GM21515 (cell line): Measurements from ENCODE around the gene DRAP1.
"Not testable (repeated sequence)": the region's sequence is repeated elsewhere in the genome, so short reads cannot be mapped to it uniquely, and the experiment has no call there.

Experiments
- ATAC-seq: cut with Tn5 transposase; IDR thresholded peaks from one replicate; pipeline ENCODE4 v1.9.1; 2021; ENCODE audit not compliant: unreplicated experiment

DRAP1 gene

DNA sequence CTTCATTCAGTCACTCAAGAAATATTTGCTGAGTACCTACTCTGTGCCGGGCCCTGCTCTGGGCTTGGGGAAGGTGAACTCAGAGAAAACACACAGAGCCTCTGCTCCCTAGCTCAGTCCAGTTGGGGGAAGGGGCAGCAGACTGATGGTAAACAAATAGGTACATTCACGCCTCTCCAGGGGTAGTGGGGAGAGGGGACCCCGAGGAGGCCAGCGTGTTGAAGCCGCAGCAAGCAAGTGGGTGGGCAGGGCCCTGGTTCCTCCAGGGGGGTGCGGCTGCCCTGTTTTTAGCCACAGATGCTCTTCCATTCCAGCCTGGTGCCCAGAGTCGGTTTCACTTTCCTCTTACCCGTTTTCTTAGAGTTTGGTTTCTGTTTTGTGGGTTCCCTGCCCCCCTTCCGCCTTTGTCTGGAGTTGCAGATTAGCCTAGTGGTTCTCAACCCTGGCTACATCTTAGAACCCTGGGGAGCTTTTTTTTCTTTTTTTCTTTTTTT, 8.7 kb downstream of the DRAP1 start:
- ATAC-seq, result peak; percentile 72

DNA sequence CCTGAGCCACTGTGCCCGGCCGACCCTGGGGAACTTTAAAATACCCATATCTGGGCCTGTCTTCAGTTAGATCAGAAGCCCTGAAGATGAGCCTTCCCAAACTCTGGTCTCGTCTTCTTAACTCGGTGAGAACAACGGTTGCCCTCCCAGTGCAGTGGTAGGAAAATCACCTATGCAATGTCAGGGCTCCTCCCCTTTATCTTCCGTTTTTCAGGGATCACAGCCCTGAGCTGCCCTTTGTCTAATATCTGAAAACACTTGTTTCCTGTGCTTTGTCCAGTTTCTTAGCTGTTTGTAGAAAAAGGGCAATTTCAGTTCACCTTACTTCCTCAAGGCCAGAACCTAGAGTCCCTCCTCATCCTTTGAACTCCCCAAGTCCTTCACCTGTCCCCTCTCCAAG, 9.4 kb downstream of the DRAP1 start:
- ATAC-seq, result no peak

DNA sequence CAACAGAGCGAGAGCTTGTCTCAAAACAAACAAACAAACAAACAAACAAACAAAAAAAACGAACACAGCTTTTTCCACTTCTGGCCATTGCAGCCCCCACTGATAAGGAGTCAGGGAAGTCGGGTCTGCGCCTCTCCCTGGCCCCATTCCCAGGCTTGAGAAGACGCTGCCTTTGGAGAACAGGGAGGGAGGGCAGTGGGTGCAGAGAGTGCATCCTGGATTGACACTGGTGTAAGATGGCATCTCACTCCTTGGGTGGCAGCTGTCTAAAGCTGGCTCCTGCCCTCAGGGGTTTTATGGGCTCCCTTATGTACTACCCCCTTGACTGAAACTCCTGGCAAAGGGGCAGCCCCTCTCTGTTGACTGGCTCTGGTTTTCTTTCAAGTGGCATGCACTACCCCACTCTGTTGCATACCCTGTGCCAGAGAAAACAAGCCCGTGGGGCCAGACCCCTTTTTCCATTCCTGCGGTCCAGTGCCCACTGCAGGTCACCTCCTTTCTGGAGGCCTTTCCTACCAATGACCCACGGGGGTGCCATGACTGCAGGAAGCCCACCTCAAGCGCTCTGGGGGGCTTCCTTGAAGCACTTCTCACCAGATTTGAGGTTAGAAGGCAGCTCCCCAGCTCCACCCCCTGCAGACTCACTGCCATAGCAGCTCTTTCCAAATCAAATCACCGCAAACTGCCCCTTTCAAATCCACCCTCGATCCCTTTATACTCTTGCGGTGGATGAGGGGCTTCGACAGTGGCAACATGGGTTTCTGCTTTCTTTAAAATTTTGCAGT, 12.7 kb downstream of the DRAP1 start:
- ATAC-seq, result no peak

DNA sequence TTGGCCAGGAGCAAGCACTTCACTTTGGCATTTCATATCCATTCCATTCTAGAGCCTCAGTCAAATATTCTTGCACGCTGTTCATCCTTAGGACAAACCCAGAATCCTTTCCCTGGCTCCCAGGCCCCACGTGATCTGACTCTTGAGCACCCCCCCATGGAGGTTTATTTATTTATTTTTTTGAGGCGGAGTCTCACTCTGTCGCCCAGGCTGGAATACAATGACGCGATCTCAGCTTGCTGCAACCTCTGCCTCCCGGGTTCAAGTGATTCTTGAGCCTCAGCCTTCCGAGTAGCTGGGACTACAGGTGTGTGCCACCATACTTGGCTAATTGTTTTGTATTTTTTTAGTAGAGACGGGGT, 13.3 kb downstream of the DRAP1 start:
- no peak for ATAC-seq

DNA sequence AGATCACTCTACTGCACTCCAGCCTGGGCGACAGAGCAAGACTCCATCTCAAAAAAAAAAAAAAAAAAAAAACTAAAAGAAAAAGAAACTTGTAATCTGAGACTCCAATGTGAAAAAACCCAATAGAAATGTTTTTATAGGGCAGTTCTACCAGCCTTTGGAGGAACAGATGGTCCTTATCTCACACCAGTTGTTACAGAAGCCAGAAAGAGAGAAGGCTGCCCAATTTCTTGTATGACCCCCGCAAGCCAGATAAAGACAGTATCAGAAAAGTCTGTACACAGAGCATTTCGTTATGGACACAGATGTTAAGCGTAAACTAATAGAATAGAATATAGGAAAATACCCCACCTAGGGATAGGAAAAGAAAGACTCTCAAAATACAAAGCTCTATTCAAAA, 14.8 kb downstream of the DRAP1 start:
- ATAC-seq, result no peak

DNA sequence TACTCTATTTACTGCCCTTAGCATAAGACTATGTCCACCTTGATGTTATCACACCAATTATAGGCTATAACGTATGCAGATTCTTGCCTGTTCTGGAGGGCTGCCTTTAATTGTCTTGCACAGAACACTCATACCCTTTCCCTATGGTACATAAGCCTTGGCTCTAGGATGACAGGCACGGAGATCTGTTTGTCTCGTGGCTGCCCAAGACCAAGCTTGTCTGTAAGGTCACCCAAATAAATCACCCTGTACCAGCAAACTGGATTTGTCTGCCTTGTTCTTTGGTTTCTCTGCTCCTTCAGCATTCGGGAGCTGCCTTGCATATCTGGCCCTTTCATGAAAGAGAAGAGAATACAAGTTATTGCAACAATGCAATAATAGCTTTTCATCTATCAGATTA, 18.5 kb downstream of the DRAP1 start:
- no peak for ATAC-seq

DNA sequence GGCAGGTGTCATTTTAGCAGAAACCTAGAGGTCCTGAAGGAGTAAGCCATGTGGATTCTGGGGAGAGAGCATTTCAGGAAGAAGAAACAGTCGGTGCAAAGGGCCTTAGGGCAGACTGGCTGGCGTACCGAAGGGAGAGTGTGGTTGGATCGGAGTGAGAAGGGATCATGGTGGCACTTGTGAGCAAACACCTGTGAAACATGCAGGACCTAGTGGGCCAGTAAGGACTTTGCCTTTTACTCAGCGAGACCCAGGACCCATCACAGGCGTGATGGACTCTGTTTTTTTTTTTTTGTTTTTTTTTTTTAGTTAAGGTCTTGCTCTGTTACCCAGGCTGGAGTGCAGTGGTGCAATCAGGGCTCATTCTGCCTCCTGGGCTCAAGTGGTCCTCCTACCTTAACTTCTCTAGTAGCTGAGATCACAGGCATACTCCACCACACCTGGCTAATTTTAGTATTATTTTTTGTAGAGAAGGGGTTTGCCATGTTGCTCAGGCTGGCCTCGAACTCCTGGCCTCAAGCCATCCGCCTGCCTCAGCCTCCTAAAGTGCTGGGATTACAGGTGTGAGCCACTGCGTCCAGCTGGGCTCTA, 22.6 kb downstream of the DRAP1 start:
- ATAC-seq, result no peak

DNA sequence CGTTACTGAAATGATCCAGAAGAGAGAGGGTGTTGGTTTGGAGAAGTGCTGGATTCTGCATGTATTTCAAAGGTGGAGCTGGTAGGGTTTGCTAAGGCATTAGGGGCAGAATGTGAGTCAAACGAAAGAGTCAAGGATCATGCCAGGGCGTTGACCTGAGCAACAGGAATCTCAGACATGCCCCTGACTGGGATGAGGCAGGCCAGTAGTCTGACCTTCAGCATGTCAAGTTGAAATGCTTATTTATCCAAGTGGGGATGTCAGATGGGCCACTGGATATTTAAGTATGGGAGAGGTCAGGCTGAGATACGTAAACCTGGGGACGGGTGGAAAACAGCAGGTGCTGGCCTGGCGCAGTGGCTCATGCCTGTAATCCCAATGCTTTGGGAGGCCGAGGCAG, 23.3 kb downstream of the DRAP1 start:
- no peak for ATAC-seq

DNA sequence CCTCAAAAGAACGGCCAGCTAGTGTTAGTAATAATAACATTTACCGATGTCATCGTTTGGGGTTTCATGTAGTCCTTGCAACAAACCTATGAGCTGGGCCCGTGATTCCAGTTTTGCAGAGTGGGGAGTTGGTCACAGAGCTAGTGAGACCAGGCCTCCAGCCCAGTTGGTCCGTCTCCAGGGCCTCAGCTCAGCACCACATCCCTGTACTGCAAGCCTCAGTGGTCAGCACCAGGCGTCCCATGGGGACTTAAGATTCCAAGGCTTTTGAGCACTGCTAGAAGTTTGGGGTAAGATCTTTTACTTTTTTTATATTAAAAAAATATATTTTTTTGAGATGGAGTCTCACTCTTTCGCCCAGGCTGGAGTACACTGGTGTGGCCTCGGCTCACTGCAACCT, 25.0 kb downstream of the DRAP1 start:
- no peak for ATAC-seq

DNA sequence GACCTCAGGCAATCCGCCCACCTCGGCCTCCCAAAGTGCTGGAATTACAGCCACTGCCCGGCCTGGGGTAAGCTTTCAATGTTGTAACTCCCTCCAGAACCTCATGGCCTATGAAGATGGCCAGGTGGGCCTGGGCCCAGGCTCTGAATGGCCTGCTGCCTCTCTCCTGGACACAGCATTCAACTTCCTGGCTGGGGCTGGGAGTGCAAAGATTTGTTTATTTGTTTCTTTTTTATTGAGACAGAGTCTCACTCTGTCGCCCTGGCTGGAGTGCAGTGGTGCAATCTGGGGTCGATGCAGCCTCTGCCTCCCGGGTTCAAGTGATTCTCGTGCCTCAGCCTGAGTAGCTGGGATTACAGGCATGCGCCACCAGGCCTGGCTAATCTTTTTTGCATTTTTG, 25.5 kb downstream of the DRAP1 start:
- no peak for ATAC-seq

DNA sequence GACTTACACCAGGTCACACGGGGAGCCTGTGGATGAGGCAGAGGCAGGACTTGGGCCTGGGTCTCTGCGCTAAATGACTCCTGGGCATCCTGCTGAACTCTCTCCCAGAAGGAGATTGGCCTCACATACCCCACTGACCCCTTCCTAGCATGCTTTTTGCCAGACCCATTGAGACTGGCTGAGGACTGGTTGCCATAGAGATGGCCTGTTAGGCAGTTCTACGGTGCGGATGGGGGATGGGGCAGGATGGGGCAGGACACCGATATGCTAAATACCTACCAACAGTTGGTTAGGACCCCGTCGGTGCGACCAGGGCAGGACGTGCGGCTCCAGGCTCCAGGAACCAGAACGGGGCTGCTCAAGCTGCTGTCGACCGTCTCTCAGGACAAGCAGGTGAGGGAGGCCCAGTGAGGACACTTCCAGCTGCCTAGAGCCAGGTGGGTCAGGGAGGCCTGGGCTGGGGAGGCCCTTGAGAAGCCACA, 26.2 kb downstream of the DRAP1 start, which contains the start of gene TSGA10IP:
Gene TSGA10IP, plus strand, starts transcription at position 51 of the 482 bp plus-strand sequence. Its CDS starts 196 bp downstream, at position 247.
- no peak for ATAC-seq

DNA sequence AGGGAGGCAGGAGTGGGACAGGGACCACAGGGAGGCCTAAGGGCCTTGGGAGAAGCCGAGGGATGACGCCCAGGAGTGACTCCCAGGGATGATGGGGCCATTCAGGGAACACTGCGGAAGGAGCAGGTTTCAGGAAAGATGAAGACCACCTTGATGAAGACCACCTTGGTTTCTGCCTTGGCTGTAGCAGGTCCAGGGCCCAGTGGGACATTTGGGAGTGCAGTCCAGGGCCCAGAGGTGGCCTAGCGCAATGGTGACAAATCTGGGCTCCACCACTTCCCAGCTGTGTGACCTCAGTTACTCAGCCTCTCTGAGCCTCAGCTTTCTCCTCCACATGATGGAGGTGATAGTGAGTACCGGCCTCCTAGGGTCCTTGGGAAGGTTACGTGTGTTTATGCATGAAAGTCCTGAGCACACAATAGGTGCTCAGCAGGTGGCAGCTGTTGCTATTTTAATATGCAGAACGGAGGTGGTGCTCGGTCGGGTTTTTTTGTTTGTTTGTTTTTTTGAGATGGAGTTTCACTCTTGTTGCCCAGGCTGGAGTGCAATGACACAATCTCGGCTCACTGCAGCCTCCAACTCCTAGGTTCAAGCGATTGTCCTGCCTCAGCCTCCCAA, 26.8 kb downstream of the DRAP1 start:
- no peak for ATAC-seq

DNA sequence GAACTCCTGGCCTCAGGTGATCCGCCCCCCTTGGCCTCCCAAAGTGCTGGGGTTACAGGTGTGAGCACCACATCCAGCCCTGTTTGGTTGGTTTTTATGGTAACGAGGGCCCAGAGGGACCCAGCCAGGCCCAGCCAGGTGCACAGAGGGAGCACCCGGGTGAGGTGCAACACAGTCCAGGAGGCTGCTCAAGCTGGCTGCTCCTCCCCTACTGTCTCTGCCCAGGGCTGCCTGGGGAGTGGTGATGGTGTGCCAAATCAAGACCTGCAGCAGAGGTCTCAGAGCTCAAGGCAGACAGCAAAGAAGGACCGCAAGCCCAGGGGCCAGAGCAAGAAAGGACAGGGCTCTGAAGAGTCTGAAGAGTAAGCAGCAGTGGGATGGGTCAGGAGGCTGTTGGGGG, 27.4 kb downstream of the DRAP1 start:
- no peak for ATAC-seq

DNA sequence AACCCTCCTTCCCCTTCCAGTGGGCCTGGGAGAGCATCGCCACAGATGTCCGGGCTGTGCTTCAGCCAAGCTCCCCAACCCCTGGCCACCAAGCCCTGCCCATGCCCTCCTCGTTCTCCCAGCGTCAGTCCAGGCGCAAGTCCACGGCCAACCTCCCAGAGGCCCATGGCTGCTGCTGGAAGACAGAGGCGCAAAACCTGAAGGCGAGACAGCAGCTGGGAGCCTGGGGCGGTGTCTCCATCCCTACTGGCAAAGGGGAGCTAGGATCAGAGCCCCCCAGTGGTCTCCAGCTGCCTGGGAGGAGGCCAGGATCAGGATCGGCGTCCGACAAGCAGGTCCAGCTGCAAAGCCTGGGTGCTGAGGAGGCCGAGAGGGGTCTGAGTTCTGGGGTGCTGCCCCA, 27.9 kb downstream of the DRAP1 start:
- ATAC-seq, result no peak

DNA sequence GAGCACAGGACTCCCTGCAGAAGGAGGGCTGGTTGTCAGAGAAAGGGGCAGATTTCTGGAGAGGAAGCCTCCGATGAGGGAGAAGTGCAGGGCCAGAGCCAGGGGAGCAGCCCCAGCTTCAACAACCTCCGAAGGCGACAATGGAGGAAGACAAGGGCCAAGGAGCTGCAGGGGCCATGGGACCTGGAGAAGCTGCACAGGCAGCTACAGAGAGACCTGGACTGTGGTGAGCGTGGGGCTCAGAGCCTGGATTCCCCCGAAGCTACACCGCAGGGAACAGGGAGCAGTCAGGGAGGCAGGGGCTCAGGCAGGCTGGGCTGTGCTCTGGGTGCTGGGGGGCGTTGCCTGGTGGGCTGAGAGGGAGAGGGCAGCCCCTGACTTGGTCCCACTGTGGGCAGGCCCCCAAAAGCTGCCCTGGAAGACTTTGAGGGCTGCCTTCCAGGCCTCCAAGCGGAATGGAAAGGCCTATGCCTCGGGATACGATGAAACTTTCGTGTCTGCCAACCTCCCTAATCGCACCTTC, 28.4 kb downstream of the DRAP1 start:
- ATAC-seq, result no peak

DNA sequence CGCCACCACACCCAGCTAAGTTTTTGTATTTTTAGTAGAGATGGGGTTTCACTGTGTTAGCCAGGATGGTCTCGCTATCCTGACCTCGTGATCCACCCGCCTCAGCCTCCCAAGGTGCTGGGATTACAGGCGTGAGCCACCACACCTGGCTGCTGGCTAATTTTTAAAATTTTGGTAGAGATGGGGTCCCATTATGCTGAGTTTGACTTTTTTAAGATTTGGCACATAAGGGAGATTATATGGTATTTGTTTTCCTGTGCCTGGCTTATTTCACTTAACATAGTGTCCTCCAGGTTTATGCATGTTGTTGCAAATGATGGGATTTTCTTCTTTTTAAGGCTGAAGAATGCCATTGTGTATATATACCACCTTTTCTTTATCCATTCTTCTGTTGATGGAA, 31.5 kb downstream of the DRAP1 start:
- ATAC-seq, result not testable (repeated sequence)

DNA sequence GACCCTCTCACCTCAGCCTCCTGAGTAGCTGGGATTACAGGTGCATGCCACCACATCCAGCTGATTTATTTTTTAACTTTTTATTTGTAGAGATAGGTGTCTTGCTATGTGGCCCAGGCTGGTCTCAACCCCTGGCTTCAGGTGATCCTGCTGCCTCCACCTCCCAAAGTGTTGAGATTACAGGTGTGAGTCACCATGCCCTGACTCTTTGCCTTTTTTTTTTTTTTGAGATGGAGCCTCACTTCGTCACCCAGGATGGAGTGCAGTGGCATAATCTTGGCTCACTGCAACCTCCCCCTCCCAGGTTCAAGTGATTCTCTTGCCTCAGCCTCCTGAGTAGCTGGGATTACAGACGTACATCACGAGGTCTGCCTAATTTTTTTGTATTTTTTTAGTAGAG, 32.4 kb downstream of the DRAP1 start:
- not testable (repeated sequence) for ATAC-seq

DNA sequence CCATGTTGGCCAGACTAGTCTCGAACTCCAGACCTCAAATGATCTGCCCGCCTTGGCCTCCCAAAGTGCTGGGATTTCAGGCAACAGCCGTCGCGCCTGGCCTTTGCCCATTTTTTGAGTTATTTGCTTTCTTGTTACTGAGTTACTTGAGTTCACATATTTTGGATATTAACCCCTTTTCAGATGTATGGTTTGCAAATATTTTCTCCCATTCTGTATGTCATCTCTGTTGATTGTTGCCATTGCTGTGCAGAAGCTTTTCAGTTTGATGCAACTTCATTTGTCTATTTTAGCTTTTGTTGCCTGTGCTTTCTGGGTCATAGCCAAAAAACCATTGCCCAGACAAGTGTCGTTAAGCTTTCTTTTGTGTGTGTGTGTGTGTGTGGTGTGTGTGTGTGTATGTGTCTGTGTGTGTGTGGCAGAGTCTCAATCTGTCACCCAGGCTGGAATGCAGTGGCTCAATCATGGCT, 32.9 kb downstream of the DRAP1 start:
- no peak for ATAC-seq

DNA sequence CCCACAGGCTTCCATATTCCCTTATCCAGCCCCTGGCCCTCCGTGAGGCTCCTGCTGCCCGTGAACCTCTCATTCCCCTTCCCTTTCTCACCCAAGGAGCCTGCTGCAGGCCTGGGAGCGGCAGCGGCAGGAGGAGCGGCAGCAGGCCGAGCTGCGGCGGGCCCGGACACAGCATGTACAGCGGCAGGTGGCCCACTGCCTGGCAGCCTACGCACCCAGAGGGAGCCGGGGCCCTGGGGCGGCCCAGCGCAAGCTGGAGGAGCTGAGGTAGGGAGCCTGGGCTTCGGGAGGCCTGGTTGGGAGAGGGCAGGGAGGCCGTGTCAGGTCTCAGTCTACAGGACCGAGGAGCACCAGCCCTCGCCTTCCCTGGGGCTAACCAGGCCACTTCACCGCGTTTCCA, 34.2 kb downstream of the DRAP1 start:
- no peak for ATAC-seq

DNA sequence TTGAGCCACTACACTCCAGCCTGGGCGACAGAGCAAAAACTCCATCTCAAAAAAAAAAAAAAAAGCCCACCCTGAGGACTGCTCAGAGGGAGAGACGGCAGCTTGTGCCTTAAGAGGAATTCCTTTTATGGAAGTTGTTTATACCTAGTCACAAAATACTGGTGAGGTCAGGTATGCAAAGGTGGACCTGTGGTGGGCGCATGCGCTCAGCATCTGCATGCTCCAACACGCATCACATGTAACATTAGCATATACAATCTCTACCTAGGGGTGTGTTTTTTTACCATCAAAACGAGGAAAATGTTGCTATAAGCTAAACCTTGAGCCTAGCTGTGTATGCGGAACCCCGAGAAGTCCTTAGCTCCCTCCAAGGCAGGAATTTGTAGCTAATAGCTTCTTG, 35.5 kb downstream of the DRAP1 start:
- ATAC-seq, result no peak

DNA sequence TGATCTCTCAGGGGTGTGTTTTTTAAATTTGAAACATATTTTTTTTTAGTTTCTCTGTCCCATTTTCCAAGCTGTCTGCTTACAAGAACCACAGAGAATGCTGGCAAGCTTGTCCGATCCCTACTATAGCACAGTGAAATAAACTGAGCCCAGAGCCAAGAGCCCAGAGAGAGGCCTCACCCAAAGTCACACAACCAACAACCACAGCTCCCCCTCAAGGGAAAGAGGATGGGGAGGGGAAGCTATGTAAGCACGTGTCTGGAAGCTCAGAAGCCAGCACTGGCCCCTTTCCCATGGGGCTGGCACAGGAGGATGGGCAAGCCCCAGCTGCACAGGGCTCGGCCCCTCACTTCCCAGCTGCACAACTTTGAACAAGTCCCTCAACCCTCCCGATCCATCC, 39.1 kb downstream of the DRAP1 start:
- ATAC-seq, result no peak
